ENCODE results near the gene ASIC4.

DNA sequence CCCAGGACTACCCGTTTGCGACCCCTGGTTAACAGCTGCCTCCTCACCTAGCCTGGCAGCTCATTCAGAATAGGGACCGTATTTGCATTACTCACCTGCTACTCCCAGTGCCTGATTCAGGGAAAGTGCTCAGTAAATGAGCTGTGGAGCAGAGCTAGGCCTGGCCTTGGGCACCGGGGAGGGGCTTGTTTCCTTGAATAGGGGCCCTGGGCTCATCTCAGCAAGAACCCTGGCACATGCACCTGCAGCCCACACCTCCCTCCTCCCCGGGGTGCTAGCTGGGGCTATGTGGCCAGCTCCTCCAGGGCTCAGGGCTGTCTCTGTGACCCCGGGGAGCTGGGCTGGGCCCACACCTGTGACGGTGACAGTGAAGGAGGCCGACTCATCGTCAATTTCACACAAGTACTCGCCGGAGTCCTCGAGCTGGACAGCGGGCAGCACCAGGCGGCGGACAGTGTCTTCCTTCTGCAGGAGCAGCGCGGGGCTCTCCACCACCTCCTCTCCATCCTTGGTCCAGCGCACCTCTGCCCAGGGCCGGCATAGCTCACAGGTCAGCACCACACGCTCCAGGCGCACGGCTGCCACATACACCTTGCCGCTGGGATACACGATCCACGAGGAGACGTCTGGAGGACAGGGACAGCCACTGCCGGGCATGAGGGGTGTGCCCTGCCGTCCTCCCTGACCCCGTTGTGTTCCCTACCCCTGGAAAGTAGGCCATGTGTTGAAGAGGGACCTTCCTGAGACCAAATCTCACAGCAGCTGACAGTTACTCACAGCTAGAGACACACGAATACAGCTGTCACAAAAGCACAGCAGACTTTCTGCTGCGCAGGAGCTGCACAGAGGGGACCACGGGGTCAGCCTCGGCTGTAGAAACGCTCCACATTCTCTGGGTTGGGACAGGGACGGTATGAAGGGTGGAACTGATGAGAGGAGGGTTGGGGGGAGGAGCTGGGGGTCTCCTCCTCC is 48.1 kb downstream of the ASIC4 start:
- TF ChIP-seq CTCF (IDR thresholded peaks at IDR 0.05) (no peak), POLR2A (IDR thresholded peaks at IDR 0.05) (no peak)

All from body of pancreas (tissue), 4 donors.